Subcutaneous abdominal adipose tissue (tissue), 5 donors: ENCODE measurements around the gene POLDIP3.

ENCODE experiments used
- H3K27ac ChIP-seq: one replicate; pipeline ENCODE4 v1.7.0; 2013; ENCODE audit warnings: low read depth, mild to moderate bottlenecking, inconsistent platforms, low read length, moderate library complexity
- H3K27me3 ChIP-seq, 5 donors: one replicate each; pipeline ENCODE4 v1.7.0; 2013; ENCODE audit warnings: low read length in 5 of 5, inconsistent platforms in 1 of 5; ENCODE audit not compliant: control insufficient read depth in 5 of 5, insufficient read depth in 4 of 5
- H3K36me3 ChIP-seq, 5 donors: one replicate each; pipeline ENCODE4 v1.7.0; 2013; ENCODE audit warnings: low read length in 5 of 5; ENCODE audit not compliant: control insufficient read depth in 5 of 5, insufficient read depth in 5 of 5
- H3K4me1 ChIP-seq, 5 donors: one replicate each; pipeline ENCODE4 v1.7.0; 2013; ENCODE audit warnings: low read length in 5 of 5, mild to moderate bottlenecking in 3 of 5, moderate library complexity in 1 of 5; ENCODE audit not compliant: control insufficient read depth in 5 of 5, insufficient read depth in 5 of 5
- H3K4me3 ChIP-seq, 5 donors: one replicate each; pipeline ENCODE4 v1.7.0; 2013; ENCODE audit warnings: low read length in 5 of 5, low read depth in 1 of 5
- H3K9ac ChIP-seq, 5 donors: one replicate each; pipeline ENCODE4 v1.7.0; 2013; ENCODE audit warnings: low read length in 5 of 5, mild to moderate bottlenecking in 4 of 5, moderate library complexity in 3 of 5
- H3K9me3 ChIP-seq, 5 donors: one replicate each; pipeline ENCODE4 v1.7.0; 2013; ENCODE audit warnings: low read length in 5 of 5; ENCODE audit not compliant: control insufficient read depth in 5 of 5
- donor health status: healthy.
- donor health status: healthy.
- donor health status: healthy.
- donor health status: healthy.
- donor health status: healthy.

POLDIP3 gene

DNA sequence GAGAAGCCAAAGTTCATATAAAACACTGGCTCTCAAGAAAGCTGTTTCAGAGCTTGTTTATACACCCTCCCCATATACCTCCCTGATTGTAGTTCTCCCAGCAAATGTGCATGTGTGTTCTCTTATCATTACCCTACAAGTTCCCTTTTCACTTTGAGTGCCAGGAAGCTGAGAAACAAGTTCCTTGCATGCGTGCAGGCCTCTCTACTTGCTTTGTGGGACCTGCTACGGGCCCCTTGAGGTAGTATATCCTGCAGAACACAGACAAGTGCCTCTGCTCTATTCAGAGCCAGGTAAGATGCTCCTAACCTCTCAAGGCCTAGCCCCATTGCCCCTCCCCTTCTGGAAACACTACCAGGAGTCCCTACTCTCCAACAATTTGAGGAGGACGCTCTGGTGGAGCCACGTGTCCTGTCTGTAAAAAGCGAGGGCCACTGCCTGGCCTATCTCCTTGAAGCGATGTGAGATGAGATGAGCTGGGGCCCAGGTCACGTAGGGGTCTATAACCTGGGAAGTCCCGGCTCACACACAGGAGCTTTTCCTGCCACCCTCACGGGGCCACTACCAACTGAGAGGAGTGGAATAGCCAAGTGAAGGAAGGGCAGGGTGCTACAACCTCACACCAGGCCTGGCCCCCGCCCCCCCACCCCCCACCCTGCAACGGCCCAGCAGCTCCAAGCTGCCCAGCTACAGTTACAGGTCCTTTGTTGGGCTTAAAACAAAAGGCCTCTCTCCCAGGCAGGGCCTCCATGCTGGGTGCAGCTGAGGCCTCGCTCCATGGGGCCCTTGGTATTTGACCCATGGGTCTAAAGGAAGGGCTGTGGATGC lies 28.3 kb upstream of the POLDIP3 start:
- Histone ChIP-seq H3K36me3 (no peaks in the 10 kb centered on the region), H3K9ac (peak overlapping the region in 3 of 5 donors; percentile 56 to 82 (median 81)), H3K27me3 (no peaks in the 10 kb centered on the region)

GRCh38 chr22:42641801-42642413 lies 27.2 kb upstream of the POLDIP3 start:
- Histone ChIP-seq H3K4me3 (no peak overlapping the region), H3K36me3 (peaks cover 0 to 6% (median 2%) of the 10 kb centered on the region in 5 donors), H3K4me1 (peaks cover 21 to 61% (median 56%) of the 10 kb centered on the region in 5 donors), H3K27ac (peak overlapping the region; percentile 69), H3K27me3 (no peaks in the 10 kb centered on the region), H3K9ac (peak overlapping the region in 2 of 5 donors; percentile 26 to 52), H3K9me3 (no peaks in the 10 kb centered on the region)

More for the DNA sequence above, 28.3 kb upstream of the POLDIP3 start:
- Histone ChIP-seq H3K9me3 (no peaks in the 10 kb centered on the region), H3K27ac (peak overlapping the region; percentile 99), H3K4me3 (no peak overlapping the region), H3K4me1 (peaks cover 23 to 72% (median 67%) of the 10 kb centered on the region in 5 donors)

DNA sequence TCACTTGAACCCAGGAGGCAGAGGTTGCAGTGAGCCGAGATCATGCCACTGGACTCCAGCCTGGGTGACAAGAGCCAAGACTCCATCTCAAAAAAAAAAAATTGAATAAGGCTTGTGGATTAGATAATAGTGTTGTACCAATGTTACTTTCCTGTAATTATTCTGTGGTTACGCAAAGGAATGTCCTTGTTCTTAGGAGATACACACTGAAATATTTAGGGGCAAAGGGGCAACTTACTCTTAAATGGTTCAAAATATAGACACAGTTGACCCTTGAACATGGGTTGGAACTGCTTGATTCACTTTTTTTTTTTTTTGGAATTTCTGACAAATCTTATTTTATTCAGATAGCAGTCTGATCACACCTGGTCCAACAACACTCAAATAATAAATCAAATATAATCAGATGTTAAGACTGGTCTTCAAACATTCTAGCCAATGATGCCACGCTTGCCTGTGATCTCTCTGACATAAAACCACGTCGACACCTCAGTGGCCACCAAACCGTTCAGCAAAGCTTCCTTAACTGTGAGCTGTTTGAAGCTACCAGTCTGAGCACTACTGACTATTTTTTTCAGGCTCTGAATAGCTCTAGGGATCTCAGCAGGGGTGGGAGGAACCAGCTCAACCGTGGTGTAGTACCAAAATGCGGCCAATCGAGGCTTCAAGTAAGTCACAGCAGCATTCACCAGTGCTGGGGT lies 25.0 kb upstream of the POLDIP3 start:
- peaks cover 9 to 42% (median 38%) of the 10 kb centered on the region in 5 donors for H3K4me1 ChIP-seq
- no peak overlapping the region for H3K4me3 ChIP-seq
- peaks cover 0 to 20% (median 17%) of the 10 kb centered on the region in 5 donors for H3K36me3 ChIP-seq
- no peaks in the 10 kb centered on the region for H3K9me3 ChIP-seq
- H3K27me3 ChIP-seq, result no peaks in the 10 kb centered on the region
- H3K27ac ChIP-seq, result peak overlapping the region; percentile 39
- no peak overlapping the region for H3K9ac ChIP-seq

DNA sequence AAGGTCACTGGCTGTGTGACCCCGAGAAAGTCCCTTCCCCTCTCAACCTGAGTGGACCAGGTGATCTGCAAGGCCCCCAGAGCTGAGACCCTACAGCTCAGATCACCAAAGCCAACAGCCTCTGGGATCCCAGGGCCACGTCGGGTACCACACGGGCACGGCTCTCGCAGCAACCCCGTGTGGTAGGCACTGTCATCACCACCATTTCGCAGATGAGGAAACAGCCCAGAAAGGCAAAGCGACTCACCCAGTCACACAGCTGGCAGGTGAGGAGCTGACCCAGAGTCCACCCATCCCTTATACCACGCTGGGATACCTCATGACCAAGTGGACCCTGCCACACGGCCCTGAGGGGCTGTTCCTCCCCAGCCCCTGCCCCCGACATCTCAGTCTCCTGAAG lies 22.9 kb upstream of the POLDIP3 start:
- no peak overlapping the region for H3K4me3 ChIP-seq
- no peaks in the 10 kb centered on the region for H3K9me3 ChIP-seq
- H3K9ac ChIP-seq, result no peak overlapping the region
- peaks cover 0 to 34% (median 31%) of the 10 kb centered on the region in 5 donors for H3K36me3 ChIP-seq
- H3K27me3 ChIP-seq, result no peaks in the 10 kb centered on the region
- peaks cover 0 to 23% (median 21%) of the 10 kb centered on the region in 5 donors for H3K4me1 ChIP-seq
- no peak overlapping the region for H3K27ac ChIP-seq

DNA sequence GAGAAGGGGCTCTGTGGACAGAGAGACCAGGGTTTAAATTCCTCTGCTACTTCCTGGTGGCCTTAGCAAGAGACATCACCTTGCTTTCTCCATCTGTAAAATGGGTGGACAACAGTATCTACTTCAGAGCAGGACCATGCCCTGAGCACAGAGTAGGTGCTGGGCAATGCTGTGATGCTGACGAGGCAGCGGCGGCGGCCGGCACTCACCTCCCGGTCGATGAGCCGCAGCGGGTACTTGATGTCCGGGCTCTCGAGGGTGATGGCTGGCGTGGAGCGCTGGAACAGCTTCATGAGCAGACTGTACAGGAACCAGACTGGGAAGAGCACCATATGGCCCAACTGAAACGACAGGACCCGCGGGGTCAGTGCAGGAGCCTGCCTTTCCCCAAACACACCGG lies 21.8 kb upstream of the POLDIP3 start:
- Histone ChIP-seq H3K27ac (peak overlapping the region; percentile 37), H3K9ac (no peak overlapping the region), H3K4me1 (peaks cover 2 to 22% (median 19%) of the 10 kb centered on the region in 5 donors), H3K36me3 (peaks cover 0 to 45% (median 41%) of the 10 kb centered on the region in 5 donors), H3K9me3 (no peaks in the 10 kb centered on the region), H3K27me3 (no peaks in the 10 kb centered on the region), H3K4me3 (no peak overlapping the region)

DNA sequence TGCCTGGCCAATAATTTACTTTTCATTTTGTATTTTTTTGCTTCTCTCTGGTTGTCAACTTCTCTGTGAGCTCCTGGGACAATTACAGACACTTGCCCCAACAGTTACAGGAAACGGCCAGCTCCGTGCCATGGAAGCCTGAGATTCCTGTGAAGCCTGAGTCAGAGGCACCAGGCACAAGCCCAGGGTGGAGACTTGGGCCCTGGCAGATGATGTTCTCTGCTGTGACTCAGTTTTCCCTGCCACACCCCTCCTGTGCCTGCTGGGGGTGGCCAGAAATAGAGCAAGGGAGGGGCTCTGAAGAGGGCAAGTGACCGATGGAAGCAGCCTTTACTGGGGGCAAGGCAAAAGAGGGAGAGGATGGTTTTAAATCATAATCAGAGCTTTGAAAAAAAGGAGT lies 20.8 kb upstream of the POLDIP3 start:
- H3K4me3 ChIP-seq, result no peak overlapping the region
- no peaks in the 10 kb centered on the region for H3K9me3 ChIP-seq
- peaks cover 2 to 25% (median 19%) of the 10 kb centered on the region in 5 donors for H3K4me1 ChIP-seq
- H3K9ac ChIP-seq, result no peak overlapping the region
- peaks cover 0 to 54% (median 51%) of the 10 kb centered on the region in 5 donors for H3K36me3 ChIP-seq
- no peaks in the 10 kb centered on the region for H3K27me3 ChIP-seq
- H3K27ac ChIP-seq, result peak overlapping the region; percentile 37

DNA sequence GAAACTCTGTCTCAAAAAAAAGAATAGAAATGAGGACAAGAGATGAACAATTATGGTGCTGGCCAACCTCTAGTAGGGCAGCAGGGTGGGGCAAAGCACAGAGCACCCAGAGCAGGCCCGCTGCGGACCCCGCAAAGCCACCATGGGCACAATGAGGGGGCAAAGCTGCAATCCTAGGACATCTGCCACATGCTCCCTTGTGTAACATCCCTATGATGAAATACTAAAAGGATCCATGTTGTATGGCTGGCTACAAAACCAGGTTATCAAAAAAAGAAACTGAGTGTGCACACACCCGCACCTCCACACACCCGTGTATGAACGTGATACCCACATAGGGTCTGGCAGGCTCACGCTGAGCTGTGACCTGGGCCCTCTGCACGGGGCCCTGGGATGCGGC lies 18.3 kb upstream of the POLDIP3 start:
- H3K27ac ChIP-seq, result no peak overlapping the region
- H3K9ac ChIP-seq, result no peak overlapping the region
- H3K36me3 ChIP-seq, result peaks cover 0 to 80% (median 75%) of the 10 kb centered on the region in 5 donors
- no peaks in the 10 kb centered on the region for H3K27me3 ChIP-seq
- no peak overlapping the region for H3K4me3 ChIP-seq
- no peaks in the 10 kb centered on the region for H3K9me3 ChIP-seq
- H3K4me1 ChIP-seq, result peaks cover 2 to 17% (median 12%) of the 10 kb centered on the region in 5 donors

DNA sequence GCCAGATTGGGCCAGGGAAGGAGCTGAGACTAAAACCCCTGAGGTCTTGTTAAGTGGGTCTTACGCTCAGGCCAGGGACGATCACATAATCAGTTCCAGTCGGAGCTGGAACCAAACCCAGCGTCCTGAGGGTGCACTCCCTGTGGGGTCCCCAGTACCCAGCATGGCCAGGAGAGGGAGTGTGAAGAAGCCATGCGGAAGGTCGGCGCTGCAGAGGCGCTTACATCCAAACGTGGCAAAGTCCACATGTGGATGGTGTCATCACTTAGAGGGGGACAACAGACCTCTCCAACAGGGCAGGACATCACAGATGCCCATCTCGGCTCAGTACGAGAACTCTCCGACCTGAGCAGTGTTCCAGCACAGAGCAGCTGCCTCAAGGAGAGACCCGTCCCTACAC lies 17.4 kb upstream of the POLDIP3 start:
- Histone ChIP-seq H3K36me3 (peaks cover 0 to 84% (median 79%) of the 10 kb centered on the region in 5 donors), H3K27ac (no peak overlapping the region), H3K4me3 (no peak overlapping the region), H3K27me3 (no peaks in the 10 kb centered on the region), H3K4me1 (peaks cover 2 to 17% (median 12%) of the 10 kb centered on the region in 5 donors), H3K9ac (no peak overlapping the region), H3K9me3 (no peaks in the 10 kb centered on the region)

DNA sequence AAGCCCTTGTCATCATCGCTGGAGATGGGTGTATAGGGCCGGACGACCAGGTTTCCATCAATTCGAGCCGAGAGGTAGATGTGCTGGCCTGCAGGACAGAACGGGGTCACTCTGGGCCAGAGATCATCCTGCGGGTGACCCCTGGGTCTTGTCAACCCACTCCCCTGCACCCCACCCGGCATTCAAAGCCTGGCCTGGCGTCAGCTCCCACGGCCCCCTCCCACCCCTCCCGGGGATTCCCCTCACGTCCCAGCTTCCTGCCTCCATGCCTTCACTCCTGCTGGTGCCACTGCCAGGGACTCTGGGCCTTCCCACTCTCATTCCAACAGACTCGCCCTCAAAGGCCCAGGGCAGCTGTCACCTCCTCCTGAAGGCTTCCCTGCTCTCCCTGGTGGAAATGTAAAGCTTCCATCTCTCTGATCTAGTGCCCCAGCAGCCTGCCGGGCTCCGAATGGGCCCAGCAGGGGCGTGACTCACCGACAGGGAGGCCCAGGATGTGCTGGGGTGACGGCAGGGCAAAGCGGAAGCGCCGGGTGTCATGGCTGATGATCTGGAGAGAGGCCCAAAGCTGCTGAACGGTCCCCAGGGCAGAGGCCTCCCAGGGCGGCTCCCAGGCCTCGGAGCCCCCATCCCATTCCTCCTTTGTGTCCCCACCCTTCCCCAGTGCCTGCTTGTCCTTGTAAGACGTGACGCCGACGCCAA lies 16.4 kb upstream of the POLDIP3 start:
- H3K27ac ChIP-seq, result no peak overlapping the region
- peaks cover 2 to 17% (median 12%) of the 10 kb centered on the region in 5 donors for H3K4me1 ChIP-seq
- H3K36me3 ChIP-seq, result peaks cover 0 to 87% (median 83%) of the 10 kb centered on the region in 5 donors
- no peak overlapping the region for H3K9ac ChIP-seq
- no peaks in the 10 kb centered on the region for H3K9me3 ChIP-seq
- no peak overlapping the region for H3K4me3 ChIP-seq
- H3K27me3 ChIP-seq, result no peaks in the 10 kb centered on the region
